HepG2 (cell line): ENCODE results near the gene PRKAG3. TPM values are rescaled to one million over a fixed set of nuclear protein-coding genes. Genes with fewer than 3 reads are reported as not detected.
A peak's percentile ranks its signal among the peaks of the same experiment; 100 is the strongest.

Experiments
- ATAC-seq: fragments of 200-7000 bp; cut with Tn5 transposase; 3 replicates; pipeline ENCODE4 v1.9.1; 2020; ENCODE audit warnings: mild to moderate bottlenecking, moderate library complexity
- BruUV-seq: library from RNA; stranded (reverse); fragments of 400-500 nt; replicated peaks from 2 replicates; lab custom pipeline; 2021; lab: Mats Ljungman, UMichigan
- CTCF ChIA-PET: fragments of 300-600 bp; formaldehyde crosslinking; extraction: SDS; loops from one replicate; lab custom pipeline; 2021; ENCODE audit warnings: low total read pairs, inconsistent platforms, low intra/inter-chr PET ratio; lab: Yijun Ruan, JAX
- POLR2A ChIA-PET: fragments of 350-600 bp; sonication (Branson Sonifier 250); formaldehyde crosslinking; loops from one replicate; lab custom pipeline; 2020; ENCODE audit warnings: antibody characterized with exemption, inconsistent platforms; lab: Yijun Ruan, JAX
- DNase-seq: peaks from one replicate; pipeline ENCODE4 v3.0.0-alpha.2; 2015; ENCODE audit warnings: low spot score
- FAIRE-seq: peaks from 3 replicates; lab custom pipeline; 2011; peaks lifted over from hg19 to GRCh38; lab: Jason Lieb, UNC
- H2AFZ ChIP-seq: one replicate; pipeline ENCODE4 v1.6.1; 2011; ENCODE audit warnings: low read length, inconsistent platforms
- H3K27ac ChIP-seq: fragments of 300-600 bp; 3 replicates; pipeline ENCODE4 v1.8.0; 2011; ENCODE audit warnings: mixed run types, mild to moderate bottlenecking, mixed read lengths, low read length, inconsistent platforms; ENCODE audit not compliant: insufficient read depth; ENCODE audit errors: extremely low read length
- H3K27me3 ChIP-seq, 2 experiments: fragments of 200-600 bp in 1 of 2; 2 replicates in 1 of 2; 3 replicates in 1 of 2; pipeline versions ENCODE4 v1.6.0 to v1.8.0; 2011; ENCODE audit warnings: low read length in 2 of 2, mild to moderate bottlenecking in 2 of 2, moderate library complexity in 2 of 2, inconsistent platforms in 1 of 2; ENCODE audit not compliant: insufficient read depth in 2 of 2, control insufficient read depth in 1 of 2
- H3K36me3 ChIP-seq, 2 experiments: fragments of 200-600 bp in 1 of 2; replicated peaks in 1 of 2; 2 replicates in 1 of 2; 3 replicates in 1 of 2; pipeline versions ENCODE4 v1.5.1 to v1.8.0; 2011; ENCODE audit warnings: low read length in 2 of 2, inconsistent platforms in 1 of 2; ENCODE audit not compliant: insufficient read depth in 2 of 2, control insufficient read depth in 1 of 2
- H3K4me1 ChIP-seq: 2 replicates; pipeline ENCODE4 v1.5.1; 2012; ENCODE audit warnings: low read length, inconsistent platforms; ENCODE audit not compliant: insufficient read depth
- H3K4me2 ChIP-seq: 2 replicates; pipeline ENCODE4 v1.6.0; 2011; ENCODE audit warnings: low read depth, low read length, inconsistent platforms
- H3K4me3 ChIP-seq, 3 experiments: fragments of 200-600 bp in 1 of 3; sonication (generic), shearing (Covaris generic) in 1 of 3; replicated peaks in 1 of 3; 2 replicates each; pipeline ENCODE4 v1.5.1; 2011 to 2016; ENCODE audit warnings: low read length in 3 of 3, inconsistent platforms in 2 of 3, low read depth in 2 of 3, mild to moderate bottlenecking in 2 of 3, control low read depth in 1 of 3, mixed read lengths in 1 of 3; ENCODE audit not compliant: insufficient read depth in 1 of 3
- H3K79me2 ChIP-seq: one replicate; pipeline ENCODE4 v1.6.1; 2011; ENCODE audit warnings: low read length, inconsistent platforms; ENCODE audit not compliant: insufficient read depth
- H3K9ac ChIP-seq: 2 replicates; pipeline ENCODE4 v1.6.0; 2011; ENCODE audit warnings: mild to moderate bottlenecking, low read depth, low read length, inconsistent platforms; ENCODE audit not compliant: insufficient read depth
- H3K9me3 ChIP-seq: 2 replicates; pipeline ENCODE4 v1.5.1; 2012; ENCODE audit warnings: mild to moderate bottlenecking, low read length
- H4K20me1 ChIP-seq: 2 replicates; pipeline ENCODE4 v1.6.0; 2011; ENCODE audit warnings: inconsistent platforms, mild to moderate bottlenecking, low read length, moderate library complexity; ENCODE audit not compliant: insufficient read depth
- ATF4 ChIP-seq, 2 experiments: fragments of 450-650 bp in 1 of 2; sonication (generic) in 1 of 2; formaldehyde crosslinking; IDR thresholded peaks; 2 replicates each; pipeline versions ENCODE4 v1.5.0 to v1.8.0; 2020 to 2022; ENCODE audit warnings: mild to moderate bottlenecking in 1 of 2, missing genetic modification reagents in 1 of 2
- CEBPB ChIP-seq: IDR thresholded peaks from 2 replicates; pipeline ENCODE4 v1.6.1; 2011; ENCODE audit warnings: low read depth, low read length, improper control_type of control experiment, borderline replicate concordance
- GPBP1L1 ChIP-seq: sonication (generic); formaldehyde crosslinking; IDR thresholded peaks from 2 replicates; pipeline ENCODE4 v1.5.0; 2020; ENCODE audit warnings: mild to moderate bottlenecking, missing genetic modification reagents
- KLF6 ChIP-seq: IDR thresholded peaks from 2 replicates; pipeline ENCODE4 v1.8.0; 2016; ENCODE audit warnings: missing biosample characterization, missing genetic modification reagents
- SNAPC2 ChIP-seq: sonication (generic); formaldehyde crosslinking; IDR thresholded peaks from 2 replicates; pipeline ENCODE4 v1.8.1; 2022; ENCODE audit warnings: mild to moderate bottlenecking, missing genetic modification reagents
- ZFP1 ChIP-seq: IDR thresholded peaks from 2 replicates; pipeline ENCODE4 v1.6.1; 2016
- ZNF260 ChIP-seq: sonication (generic); formaldehyde crosslinking; IDR thresholded peaks from 2 replicates; pipeline ENCODE4 v1.4.0; 2020; ENCODE audit warnings: missing genetic modification reagents, low read depth, mild to moderate bottlenecking, borderline replicate concordance
- ZNF563 ChIP-seq: sonication (generic); formaldehyde crosslinking; IDR thresholded peaks from 2 replicates; pipeline ENCODE4 v1.8.0; 2022; ENCODE audit warnings: mild to moderate bottlenecking, moderate library complexity, missing genetic modification reagents
- ZNF703 ChIP-seq: sonication (generic); formaldehyde crosslinking; IDR thresholded peaks from 2 replicates; pipeline ENCODE4 v1.5.1; 2020; ENCODE audit warnings: missing genetic modification reagents, mild to moderate bottlenecking, moderate library complexity, borderline replicate concordance
- ZNF737 ChIP-seq: sonication (generic); formaldehyde crosslinking; IDR thresholded peaks from 2 replicates; pipeline ENCODE4 v1.5.0; 2020; ENCODE audit warnings: missing genetic modification reagents, mild to moderate bottlenecking, borderline replicate concordance
- ZNF781 ChIP-seq: sonication (generic); formaldehyde crosslinking; IDR thresholded peaks from 2 replicates; pipeline ENCODE4 v1.5.1; 2020; ENCODE audit warnings: borderline replicate concordance, mild to moderate bottlenecking, missing genetic modification reagents; ENCODE audit errors: not compliant biosample characterization
- ZSCAN5A ChIP-seq: sonication (generic); formaldehyde crosslinking; IDR thresholded peaks from 2 replicates; pipeline ENCODE4 v1.8.0; 2022; ENCODE audit warnings: mild to moderate bottlenecking, missing genetic modification reagents, borderline replicate concordance
- WGBS: methylation state at CpG from one replicate; pipeline ENCODE4 v1.1.6; 2017; ENCODE audit warnings: low lambda C conversion rate; 5-methylcytosine and 5-hydroxymethylcytosine counted together
- in situ Hi-C: cut with HindIII; loops from 2 replicates; pipeline ENCODE4 v1.10.0; 2017; ENCODE audit warnings: low pct_unique_long_range_greater_than_20kb; ENCODE audit not compliant: extremely low pct_ligation_motif_present
- intact Hi-C: fragments of 100-400 bp; cut with micrococcal nuclease; formaldehyde crosslinking; loops from one replicate; pipeline ENCODE4 v1.10.0; 2022; ENCODE audit not compliant: unreplicated experiment
- polyA plus RNA-seq, 8 experiments: library from polyadenylated mRNA; depleted of rRNA in 3 of 8; stranded (reverse) in 7 of 8; unstranded in 1 of 8; fragments of >200 nt; fragmentation: Illumina TruSeq in 4 of 8; extraction: Trizol in 4 of 8; gene quantifications; 2 replicates each; pipeline versions ENCODE4 v1.2.1 to v1.2.3, GENCODE V29; 2011 to 2016; ENCODE audit warnings: low read depth in 4 of 8, missing spikeins in 1 of 8, mixed read lengths in 1 of 8; ENCODE audit not compliant: insufficient read depth in 1 of 8
- total RNA-seq, 5 experiments: library from RNA; depleted of rRNA; stranded (reverse); fragments of >200 nt; fragmentation: Illumina TruSeq; extraction: Trizol; gene quantifications; 2 replicates each; pipeline ENCODE4 v1.2.3, GENCODE V29; 2016; ENCODE audit warnings: low read depth in 1 of 5

The PRKAG3 gene
- total and polyA plus RNA-seq, 2 of the 13 experiments (the other 11 are each of a cell fraction or from before 2014, with no cell fraction given): not detected

GRCh38 chr2:218839888-218840287 lies 8.3 kb upstream of the PRKAG3 start:
- Histone ChIP-seq H3K79me2 (no peaks in the 10 kb centered on the region), H3K9ac (no peak overlapping the region), H3K27ac (no peak overlapping the region), H3K36me3 (no peaks in the 10 kb centered on the region), H3K27me3 (peaks cover 1 to 49% of the 10 kb centered on the region in 2 experiments; a peak in 4 of 5 replicates), H4K20me1 (no peaks in the 10 kb centered on the region), H3K4me1 (no peaks in the 10 kb centered on the region), H3K4me2 (no peak overlapping the region), H3K4me3 (no peak overlapping the region), H3K9me3 (no peaks in the 10 kb centered on the region), H2AFZ (no peak overlapping the region)
- ChIA-PET CTCF (no interaction called here), POLR2A (no interaction called here)
- intact Hi-C loops (no loop called here), in situ Hi-C loops (loop anchor here (25.0 kb wide), 1 partner anchor 103 kb away; no protein-coding TSS in a partner anchor)
- FAIRE-seq: no peak
- TF ChIP-seq ZFP1 (no peak), CEBPB (peak; percentile 71), ATF4 (CRISPR knock-in tag; IDR thresholded peaks at IDR 0.05) (peak in 1 of 2 experiments; percentile 12; a peak in 1 of 4 replicates)
- DNase-seq: no peak
- BruUV-seq: no TSS peak
- WGBS: 0% methylated on average over 1 of the region's 1 CpG
- no peak for ATAC-seq

GRCh38 chr2:218839430-218839829 lies 7.8 kb upstream of the PRKAG3 start:
- FAIRE-seq: no peak
- H3K27me3 ChIP-seq: peaks cover 2 to 54% of the 10 kb centered on the region in 2 experiments; a peak in 4 of 5 replicates
- no TSS peak for BruUV-seq
- in situ Hi-C loops: loop anchor here (25.0 kb wide), 1 partner anchor 102 kb away; no protein-coding TSS in a partner anchor
- H3K4me2 ChIP-seq: no peak overlapping the region
- H3K9me3 ChIP-seq: no peaks in the 10 kb centered on the region
- H3K27ac ChIP-seq: no peak overlapping the region
- DNase-seq: no peak
- intact Hi-C loops: no loop called here
- no peaks in the 10 kb centered on the region for H4K20me1 ChIP-seq
- no peak for ATAC-seq
- no peaks in the 10 kb centered on the region for H3K4me1 ChIP-seq
- H2AFZ ChIP-seq: no peak overlapping the region
- ChIA-PET POLR2A (no interaction called here), CTCF (no interaction called here)
- 0% methylated on average over 4 of the region's 4 CpGs for WGBS
- H3K36me3 ChIP-seq: no peaks in the 10 kb centered on the region
- H3K4me3 ChIP-seq: no peak overlapping the region
- H3K79me2 ChIP-seq: no peaks in the 10 kb centered on the region
- H3K9ac ChIP-seq: no peak overlapping the region
- TF ChIP-seq SNAPC2 (CRISPR knock-in tag): no peak
- TF ChIP-seq ZNF737 (CRISPR knock-in tag): no peak
- no peak for TF ChIP-seq GPBP1L1 (CRISPR knock-in tag)
- TF ChIP-seq ZNF703 (CRISPR knock-in tag): no peak
- TF ChIP-seq ZNF781 (CRISPR knock-in tag): no peak
- TF ChIP-seq ZNF260 (CRISPR knock-in tag): no peak
- TF ChIP-seq KLF6 (CRISPR knock-in tag): no peak
- TF ChIP-seq ZNF563 (CRISPR knock-in tag): no peak
- no peak for TF ChIP-seq ZSCAN5A
